AG04450 (cell line): ENCODE measurements around the gene ANTKMT. TPM values are rescaled to one million over a fixed set of nuclear protein-coding genes. Genes with fewer than 3 reads are reported as not detected.

ENCODE experiments used
- CTCF ChIA-PET: fragments of 300-600, 350-600 bp; formaldehyde crosslinking; extraction: SDS; loops from one replicate; lab custom pipeline; 2022; ENCODE audit warnings: antibody characterized with exemption, inconsistent platforms; lab: Charles Lee
- POLR2A ChIA-PET: fragments of 350-600 bp; formaldehyde crosslinking; extraction: SDS; loops from one replicate; lab custom pipeline; 2021; ENCODE audit warnings: antibody characterized with exemption, inconsistent platforms; lab: Yijun Ruan, JAX
- DNase-seq: peaks from one replicate; pipeline ENCODE4 v3.0.0-alpha.2; 2011; ENCODE audit warnings: low read depth, low spot score
- H3K27ac ChIP-seq: one replicate; pipeline ENCODE4 v1.5.1; 2012; ENCODE audit warnings: low read depth, low read length, control low read depth
- H3K27me3 ChIP-seq: one replicate; pipeline ENCODE4 v1.6.0; 2012; ENCODE audit warnings: low read length; ENCODE audit not compliant: control insufficient read depth, insufficient read depth
- H3K4me3 ChIP-seq: 2 replicates; pipeline ENCODE4 v1.5.1; 2011; ENCODE audit warnings: mild to moderate bottlenecking, low read depth, low read length, control low read depth
- H3K9me3 ChIP-seq: 2 replicates; pipeline ENCODE4 v1.5.1; 2012; ENCODE audit warnings: low read length; ENCODE audit not compliant: control insufficient read depth, insufficient read depth
- polyA plus RNA-seq: library from polyadenylated mRNA; depleted of rRNA; stranded (reverse); fragments of >200 nt; gene quantifications from 2 replicates; pipeline ENCODE4 v1.2.3, GENCODE V29; 2011; rRNA removed
- small RNA-seq: library from RNA; depleted of rRNA; stranded (forward); fragments of <200 nt; gene quantifications from one replicate; pipeline ENCODE3, GENCODE V24; 2012; ENCODE audit warnings: low read depth; ENCODE audit not compliant: insufficient read length
- TF ChIP-seq, protein P1 (sequence below): IDR thresholded peaks from 2 replicates; pipeline ENCODE4 v1.5.1; 2011; ENCODE audit warnings: low read depth, low read length, control low read depth, inconsistent platforms

Gene ANTKMT
- polyA plus RNA-seq, 1 experiment = 5.3 TPM

DNA sequence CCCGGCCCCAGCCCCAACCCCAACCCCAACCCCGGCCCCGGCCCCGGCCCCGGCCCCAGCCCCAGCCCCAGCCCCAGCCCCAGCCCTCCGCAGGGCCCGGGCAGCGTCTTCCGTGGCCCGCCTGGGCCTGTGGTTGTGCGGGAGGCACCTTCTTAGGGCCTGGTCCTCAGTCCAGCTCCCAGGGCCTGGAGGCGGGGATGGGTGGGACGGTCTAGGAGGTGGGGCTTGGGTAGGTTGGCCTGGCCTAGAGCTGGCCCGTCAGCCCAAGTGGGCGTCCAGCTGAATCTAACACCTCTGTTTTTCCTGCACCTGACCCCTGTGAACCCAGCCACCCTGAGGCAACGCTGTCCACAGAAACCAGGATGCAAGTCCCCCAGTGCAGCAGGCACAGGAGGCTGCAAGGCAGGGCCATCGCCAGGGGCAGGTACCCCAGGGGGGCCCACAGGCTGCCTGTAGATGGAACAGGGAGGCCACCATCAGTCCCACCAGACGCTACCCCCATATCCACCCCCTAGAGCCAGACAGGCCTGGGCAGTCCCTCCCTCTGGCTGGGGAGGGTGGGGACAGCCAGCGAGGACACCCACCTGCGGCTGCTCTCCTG lies 48.3 kb downstream of the ANTKMT start:
- Histone ChIP-seq H3K27me3 (no peaks in the 10 kb centered on the region), H3K4me3 (no peak overlapping the region), H3K27ac (no peak overlapping the region), H3K9me3 (no peaks in the 10 kb centered on the region; the same call in 1 of the 2 replicates)
- POLR2A ChIA-PET = no interaction called here
- CTCF ChIA-PET = no interaction called here
- DNase-seq = no peak
- TF ChIP-seq, protein P1, sequence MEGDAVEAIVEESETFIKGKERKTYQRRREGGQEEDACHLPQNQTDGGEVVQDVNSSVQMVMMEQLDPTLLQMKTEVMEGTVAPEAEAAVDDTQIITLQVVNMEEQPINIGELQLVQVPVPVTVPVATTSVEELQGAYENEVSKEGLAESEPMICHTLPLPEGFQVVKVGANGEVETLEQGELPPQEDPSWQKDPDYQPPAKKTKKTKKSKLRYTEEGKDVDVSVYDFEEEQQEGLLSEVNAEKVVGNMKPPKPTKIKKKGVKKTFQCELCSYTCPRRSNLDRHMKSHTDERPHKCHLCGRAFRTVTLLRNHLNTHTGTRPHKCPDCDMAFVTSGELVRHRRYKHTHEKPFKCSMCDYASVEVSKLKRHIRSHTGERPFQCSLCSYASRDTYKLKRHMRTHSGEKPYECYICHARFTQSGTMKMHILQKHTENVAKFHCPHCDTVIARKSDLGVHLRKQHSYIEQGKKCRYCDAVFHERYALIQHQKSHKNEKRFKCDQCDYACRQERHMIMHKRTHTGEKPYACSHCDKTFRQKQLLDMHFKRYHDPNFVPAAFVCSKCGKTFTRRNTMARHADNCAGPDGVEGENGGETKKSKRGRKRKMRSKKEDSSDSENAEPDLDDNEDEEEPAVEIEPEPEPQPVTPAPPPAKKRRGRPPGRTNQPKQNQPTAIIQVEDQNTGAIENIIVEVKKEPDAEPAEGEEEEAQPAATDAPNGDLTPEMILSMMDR = no peak

DNA sequence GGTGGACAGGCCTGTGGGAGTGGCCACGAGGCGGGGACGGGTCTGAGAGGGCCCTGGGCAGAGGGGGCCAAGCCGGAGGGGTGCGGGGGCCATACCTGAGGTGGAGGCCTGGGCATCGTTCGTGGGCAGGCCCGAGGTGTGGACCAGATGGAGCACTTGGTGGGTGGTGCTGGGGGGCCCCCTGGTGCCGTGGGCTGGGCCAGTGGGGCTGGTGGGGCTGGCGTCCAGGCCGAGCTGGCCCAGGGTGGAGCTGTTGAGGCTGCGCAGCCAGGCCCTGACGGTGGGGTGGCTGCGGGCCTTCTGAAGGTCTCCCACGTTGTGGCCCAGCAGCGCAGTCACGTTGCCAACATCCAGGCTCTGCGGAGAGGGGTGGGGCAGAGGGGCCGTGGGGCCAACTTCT lies 49.0 kb downstream of the ANTKMT start:
- TF ChIP-seq, protein P1 = no peak
- POLR2A ChIA-PET = no interaction called here
- Histone ChIP-seq H3K4me3 (no peak overlapping the region), H3K27me3 (no peaks in the 10 kb centered on the region), H3K27ac (no peak overlapping the region), H3K9me3 (no peaks in the 10 kb centered on the region; the same call in 1 of the 2 replicates)
- DNase-seq = no peak
- CTCF ChIA-PET = no interaction called here

DNA sequence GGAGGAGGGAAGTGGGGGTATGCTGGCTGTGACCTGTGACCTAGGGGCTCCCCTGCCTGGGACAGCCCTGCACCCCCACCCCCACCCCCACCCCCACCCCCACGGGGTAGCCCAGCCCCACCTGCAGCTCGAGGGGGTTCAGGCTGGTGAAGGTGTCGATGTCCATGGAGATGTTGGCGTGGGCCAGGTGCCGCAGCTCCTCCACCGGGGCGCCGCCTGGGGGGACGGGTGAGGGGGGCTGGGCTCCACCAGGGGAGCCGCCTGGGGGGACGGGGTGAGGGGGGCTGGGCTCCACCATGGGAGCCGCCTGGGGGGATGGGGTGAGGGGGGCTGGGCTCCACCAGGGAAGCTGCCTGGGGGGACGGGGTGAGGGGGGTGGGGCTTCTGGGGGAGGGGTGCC lies 49.5 kb downstream of the ANTKMT start:
- POLR2A ChIA-PET = no interaction called here
- no peak for DNase-seq
- H3K9me3 ChIP-seq = no peaks in the 10 kb centered on the region; the same call in 1 of the 2 replicates
- CTCF ChIA-PET = no interaction called here
- H3K27me3 ChIP-seq = no peaks in the 10 kb centered on the region
- no peak overlapping the region for H3K27ac ChIP-seq
- TF ChIP-seq, protein P1 = no peak
- H3K4me3 ChIP-seq = no peak overlapping the region

Small RNAs within 50 kb of the gene (small RNA-seq; reads per million reads assigned to genes)
- gene MIR662 = not detected

Other genes with a start within 250 kb of the ANTKMT start
- gene CAPN15, start 193.4 kb upstream of the ANTKMT start, polyA plus RNA-seq = 7.5 and 8.6 TPM in 2 replicates
- gene PRR35, start 160.8 kb upstream of the ANTKMT start, polyA plus RNA-seq = not detected in 2 replicates
- gene NHLRC4, start 154.1 kb upstream of the ANTKMT start, polyA plus RNA-seq = 0.45 and 0.88 TPM in 2 replicates
- 12.1 and 17.6 TPM in 2 replicates for gene PIGQ, start 151.2 kb upstream of the ANTKMT start, polyA plus RNA-seq
- gene RAB40C, start 131.1 kb upstream of the ANTKMT start, polyA plus RNA-seq = 4.2 and 6.1 TPM in 2 replicates
- not detected in 2 replicates for gene WFIKKN1, start 90.2 kb upstream of the ANTKMT start, polyA plus RNA-seq
- 58.3 and 69.5 TPM in 2 replicates for gene METTL26, start 84.8 kb upstream of the ANTKMT start, polyA plus RNA-seq
- gene MCRIP2, start 79.3 kb upstream of the ANTKMT start, polyA plus RNA-seq = 6.7 and 10.8 TPM in 2 replicates
- gene WDR90, start 71.8 kb upstream of the ANTKMT start, polyA plus RNA-seq = 2.1 and 2.5 TPM in 2 replicates
- 38.0 and 53.3 TPM in 2 replicates for gene RHOT2, start 53.0 kb upstream of the ANTKMT start, polyA plus RNA-seq
- gene RHBDL1, start 45.5 kb upstream of the ANTKMT start, polyA plus RNA-seq = 1.5 and 1.7 TPM in 2 replicates
- 88.8 and 109 TPM in 2 replicates for gene STUB1, start 40.7 kb upstream of the ANTKMT start, polyA plus RNA-seq
- gene JMJD8, start 36.8 kb upstream of the ANTKMT start, polyA plus RNA-seq = 33.1 and 51.4 TPM in 2 replicates
- gene WDR24, start 30.7 kb upstream of the ANTKMT start, polyA plus RNA-seq = 2.0 and 3.6 TPM in 2 replicates
- gene FBXL16, start 15.3 kb upstream of the ANTKMT start, polyA plus RNA-seq = 0.11 and 0.22 TPM in 2 replicates
- gene METRN, start 6.0 kb upstream of the ANTKMT start, polyA plus RNA-seq = 20.0 and 23.9 TPM in 2 replicates
- 1.1 and 1.5 TPM in 2 replicates for gene CCDC78, start 5.3 kb downstream of the ANTKMT start, polyA plus RNA-seq
- 4.2 and 5.5 TPM in 2 replicates for gene HAGHL, start 6.0 kb downstream of the ANTKMT start, polyA plus RNA-seq
- gene CIAO3, start 19.9 kb downstream of the ANTKMT start, polyA plus RNA-seq = 14.4 and 17.6 TPM in 2 replicates
- 0.11 and 0.17 TPM in 2 replicates for gene MSLN, start 39.6 kb downstream of the ANTKMT start, polyA plus RNA-seq
- gene RPUSD1, start 67.2 kb downstream of the ANTKMT start, polyA plus RNA-seq = 9.2 and 13.5 TPM in 2 replicates
- gene CHTF18, start 67.5 kb downstream of the ANTKMT start, polyA plus RNA-seq = 1.1 and 2.1 TPM in 2 replicates
- not detected in 2 replicates for gene GNG13, start 79.6 kb downstream of the ANTKMT start, polyA plus RNA-seq
- gene LMF1, start 249.8 kb downstream of the ANTKMT start, polyA plus RNA-seq = 11.8 and 15.1 TPM in 2 replicates